Suprapubic skin (tissue), 3 donors: ENCODE results near the gene C2orf68.

Experiments
- CTCF ChIP-seq, 2 donors: fragments of 200-600 bp in 1 of 2; fragments of 450-650 bp in 1 of 2; sonication (generic) in 1 of 2; IDR thresholded peaks; one replicate each; pipeline ENCODE4 v1.5.1; 2016 to 2019; ENCODE audit warnings: antibody characterized with exemption in 2 of 2, mild to moderate bottlenecking in 1 of 2, moderate library complexity in 1 of 2
- POLR2A ChIP-seq, 2 donors: fragments of 450-650 bp; IDR thresholded peaks; one replicate each; pipeline ENCODE4 v1.6.1; 2017; ENCODE audit warnings: antibody characterized with exemption in 2 of 2, mild to moderate bottlenecking in 2 of 2, moderate library complexity in 2 of 2

- TF ChIP-seq CTCF (IDR thresholded peaks at IDR 0.05), result no peak
- TF ChIP-seq POLR2A (IDR thresholded peaks at IDR 0.05), result no peak
These were observed 15.3 kb downstream of the C2orf68 start for GRCh38 chr2:85596486-85597143.
